ENCODE results near the gene CCDC167.
"Not testable (repeated sequence)": the region's sequence is repeated elsewhere in the genome, so short reads cannot be mapped to it uniquely, and the experiment has no call there.

GRCh38 chr6:37500904-37501303 is 1.2 kb upstream of the CCDC167 start:
- TF ChIP-seq REST (IDR thresholded peaks at IDR 0.05; ENCODE audit: insufficient replicate concordance, low read depth); CTCF (IDR thresholded peaks at IDR 0.05; ENCODE audit: insufficient read depth, low read length); GABPA (IDR thresholded peaks at IDR 0.05; ENCODE audit: low read depth); POLR2AphosphoS5 (IDR thresholded peaks at IDR 0.05; ENCODE audit: low read depth): not testable (repeated sequence)

All from HL-60 (cell line).